Left lung (tissue), 10 donors: ENCODE data around the gene TBCD. TPM values are rescaled to one million over a fixed set of nuclear protein-coding genes. Genes with fewer than 3 reads are reported as not detected.

ENCODE experiments used
- ATAC-seq: fragments of 200-7000 bp; cut with Tn5 transposase; one replicate; pipeline ENCODE4 v1.9.1; 2020; ENCODE audit warnings: moderate library complexity
- DNase-seq, 4 donors: peaks; one replicate each; pipeline ENCODE4 v3.0.0-alpha.2; 2013 to 2020
- H3K27ac ChIP-seq, 2 donors: fragments of 200-600 bp; sonication (generic) in 1 of 2; one replicate each; pipeline versions ENCODE4 v1.5.0 to v1.8.0; 2020 to 2021
- H3K27me3 ChIP-seq, 2 donors: fragments of 200-600 bp; sonication (generic) in 1 of 2; one replicate each; pipeline versions ENCODE4 v1.5.0 to v1.8.0; 2020 to 2021
- H3K36me3 ChIP-seq, 2 donors: fragments of 200-600 bp; sonication (generic) in 1 of 2; one replicate each; pipeline versions ENCODE4 v1.5.0 to v1.8.0; 2020 to 2021
- H3K4me1 ChIP-seq, 2 donors: fragments of 200-600 bp; one replicate each; pipeline ENCODE4 v1.8.0; 2021
- H3K4me3 ChIP-seq, 2 donors: fragments of 200-600 bp; sonication (generic) in 1 of 2; one replicate each; pipeline versions ENCODE4 v1.5.0 to v1.8.0; 2020 to 2021; ENCODE audit warnings: mild to moderate bottlenecking in 1 of 2
- H3K9me3 ChIP-seq, 2 donors: fragments of 200-600 bp; sonication (generic) in 1 of 2; one replicate each; pipeline versions ENCODE4 v1.5.0 to v1.8.0; 2020 to 2021
- CTCF ChIP-seq, 2 donors: fragments of 200-600 bp; sonication (generic) in 1 of 2; IDR thresholded peaks; one replicate each; pipeline versions ENCODE4 v1.5.0 to v1.8.0; 2021; ENCODE audit warnings: antibody characterized with exemption in 2 of 2
- intact Hi-C, 2 donors: fragments of 100-400 bp; cut with DNase I; formaldehyde crosslinking; loops; one replicate each; pipeline versions ENCODE4 v1.11.2 to v1.14.2; 2022
- polyA plus RNA-seq, 6 donors: library from polyadenylated mRNA; unstranded; fragments of 120-200 nt; gene quantifications; one replicate each; pipeline ENCODE4 v1.2.1, GENCODE V29; 2013; ENCODE audit not compliant: insufficient read length in 6 of 6
- total RNA-seq, 2 donors: library from RNA; stranded (reverse); fragmentation: NEBNext Ultra II Directional; extraction: Animal tissue kit (Norgen Biotek cat#: 25700); gene quantifications; one replicate each; pipeline ENCODE4 v1.2.1, GENCODE V29; 2021
- donor health status: DM: no; HTN: yes; CAD: no.
- donor health status: DM: no; HTN: no; CAD: no.

Gene TBCD
- total and polyA plus RNA-seq, 8 donors, result 87.2 to 133 (median 104) TPM

DNA sequence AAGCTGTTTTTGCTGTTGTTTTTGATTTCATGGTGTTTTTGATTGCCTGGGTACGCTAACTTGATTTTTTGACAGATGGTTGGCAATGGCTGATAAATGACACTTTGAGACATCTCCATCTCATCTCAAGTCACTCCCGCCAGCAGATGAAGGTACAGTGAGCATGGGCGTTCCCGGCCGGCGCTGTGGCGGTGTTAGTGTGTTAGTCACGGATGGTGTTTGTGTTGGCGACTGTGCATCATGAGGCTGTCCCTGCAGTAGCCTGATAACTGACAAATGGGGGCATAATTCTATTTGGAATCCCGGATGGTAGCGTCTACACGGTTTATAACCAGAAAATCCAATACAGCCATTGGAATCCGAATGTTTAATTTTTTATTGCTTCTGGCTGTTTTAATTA lies 169.6 kb downstream of the TBCD start:
- H3K9me3 ChIP-seq, result no peaks in the 10 kb centered on the region
- no peak overlapping the region for H3K27ac ChIP-seq
- DNase-seq (peak in 1 of 4 donors; percentile 53), ATAC-seq (no peak)
- intact Hi-C loops, result no loop called here
- peaks cover 0 to 58% of the 10 kb centered on the region in 2 donors for H3K36me3 ChIP-seq
- no peak overlapping the region for H3K4me3 ChIP-seq
- TF ChIP-seq CTCF (IDR thresholded peaks at IDR 0.05), result no peak
- H3K4me1 ChIP-seq, result no peaks in the 10 kb centered on the region
- no peaks in the 10 kb centered on the region for H3K27me3 ChIP-seq

- Histone ChIP-seq H3K36me3 (peaks cover 0 to 70% of the 10 kb centered on the region in 2 donors), H3K27ac (no peak overlapping the region), H3K4me3 (no peak overlapping the region), H3K4me1 (no peaks in the 10 kb centered on the region), H3K27me3 (no peaks in the 10 kb centered on the region), H3K9me3 (no peaks in the 10 kb centered on the region)
- TF ChIP-seq CTCF (IDR thresholded peaks at IDR 0.05), result no peak
- intact Hi-C loops, result no loop called here
- ATAC-seq, result no peak
- peak in 1 of 4 donors; percentile 64 for DNase-seq
Observed at GRCh38 chr17:82922646-82923045, 170.8 kb downstream of the TBCD start.

- Histone ChIP-seq H3K4me3 (no peak overlapping the region), H3K27me3 (no peaks in the 10 kb centered on the region), H3K4me1 (no peaks in the 10 kb centered on the region), H3K9me3 (no peaks in the 10 kb centered on the region), H3K36me3 (peaks cover 0 to 79% of the 10 kb centered on the region in 2 donors), H3K27ac (no peak overlapping the region)
- no peak for TF ChIP-seq CTCF (IDR thresholded peaks at IDR 0.05)
- DNase-seq, result peak in 1 of 4 donors; percentile 41
- ATAC-seq, result no peak
- intact Hi-C loops, result no loop called here
Observed at GRCh38 chr17:82923366-82924113, 171.7 kb downstream of the TBCD start.

DNA sequence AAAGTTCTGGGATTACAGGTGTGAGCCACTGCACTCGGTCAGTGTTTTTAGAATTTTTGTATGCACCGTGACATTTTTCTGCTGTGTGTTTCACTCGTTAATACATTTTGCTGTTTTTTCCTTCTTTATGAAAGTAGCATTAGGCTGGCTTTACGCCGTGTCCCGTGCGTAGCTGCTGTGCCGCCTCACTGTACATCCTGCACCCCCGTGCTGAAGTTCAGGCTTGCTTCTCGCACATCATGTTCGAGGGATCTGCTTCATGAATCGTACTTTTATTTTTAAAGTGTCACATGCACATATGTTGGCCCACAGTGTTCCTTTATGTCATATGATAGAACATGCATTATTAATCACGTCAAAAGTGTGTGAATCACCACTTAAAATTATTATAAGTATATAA lies 172.3 kb downstream of the TBCD start:
- H3K4me3 ChIP-seq, result no peak overlapping the region

More for the DNA sequence above, 172.3 kb downstream of the TBCD start:
- TF ChIP-seq CTCF (IDR thresholded peaks at IDR 0.05), result no peak
- peaks cover 0 to 86% of the 10 kb centered on the region in 2 donors for H3K36me3 ChIP-seq
- no peaks in the 10 kb centered on the region for H3K9me3 ChIP-seq
- no peak overlapping the region for H3K27ac ChIP-seq
- ATAC-seq, result no peak
- H3K27me3 ChIP-seq, result no peaks in the 10 kb centered on the region
- DNase-seq, result no peak
- intact Hi-C loops, result no loop called here
- no peaks in the 10 kb centered on the region for H3K4me1 ChIP-seq
